ENCODE results near the gene RABL3.

- no peak for TF ChIP-seq POLR2A (IDR thresholded peaks at IDR 0.05; ENCODE audit: low read depth, low read length)
- TF ChIP-seq TAF1 (IDR thresholded peaks at IDR 0.05; ENCODE audit: low read depth, low read length), result no peak
Observed at GRCh38 chr3:120648290-120648689, 94.0 kb downstream of the RABL3 start.
